ENCODE measurements around the gene MLXIPL.
"Not testable (repeated sequence)": the region's sequence is repeated elsewhere in the genome, so short reads cannot be mapped to it uniquely, and the experiment has no call there.

Gene MLXIPL

GRCh38 chr7:73623798-73624668 is at the start of gene MLXIPL:
MLXIPL (minus strand) TSS chr7:73624522; CDS start chr7:73624492, 30 bp downstream.
- no peak for DNase-seq

DNA sequence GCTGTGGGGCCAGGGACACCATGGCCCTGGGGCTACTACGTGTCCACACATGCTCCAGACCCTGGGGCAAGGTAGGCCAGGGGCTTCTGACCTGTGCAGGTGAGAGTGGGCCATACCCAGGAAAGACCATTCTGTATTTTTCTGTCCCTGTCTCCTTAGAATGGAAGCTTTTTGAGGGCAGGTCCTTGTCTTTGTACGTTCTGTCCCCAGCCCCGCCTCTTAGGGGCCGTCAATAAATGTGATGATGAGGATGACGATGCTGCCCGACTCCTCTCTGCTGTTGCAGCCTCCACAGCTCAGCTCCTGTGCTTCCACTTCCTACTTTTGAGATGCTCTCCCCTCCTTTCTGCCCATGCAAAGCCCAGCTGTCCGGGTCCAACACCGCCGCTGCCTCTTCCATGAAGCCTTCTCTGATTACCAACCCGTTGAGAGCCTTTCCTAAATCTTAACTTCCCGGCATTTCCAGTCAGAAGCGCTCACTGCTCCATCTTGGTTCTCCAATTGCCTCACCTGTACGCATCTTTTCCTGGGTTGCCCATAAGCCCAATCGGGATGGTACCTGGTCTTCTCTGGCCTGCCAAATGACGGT is 47.6 kb upstream of the MLXIPL start:
- no peak for DNase-seq

DNA sequence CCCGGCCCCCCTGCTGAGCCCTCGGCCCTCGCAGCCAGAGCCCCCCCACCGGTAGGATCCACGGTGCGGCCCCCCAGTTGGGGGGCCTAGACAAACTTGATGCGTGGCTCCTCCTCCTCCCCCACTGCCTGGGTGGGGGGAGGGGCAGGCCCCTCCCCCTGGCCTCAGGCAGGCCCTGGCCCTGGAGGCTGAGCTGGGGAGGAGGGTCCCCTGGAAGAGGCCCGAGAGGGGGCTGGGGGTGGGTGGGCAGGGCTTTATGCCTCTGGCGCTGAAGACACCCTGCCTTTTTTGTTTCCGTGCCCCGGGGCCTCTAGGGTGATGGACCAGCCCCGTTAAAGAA is 47.0 kb upstream of the MLXIPL start:
- no peak for DNase-seq

DNA sequence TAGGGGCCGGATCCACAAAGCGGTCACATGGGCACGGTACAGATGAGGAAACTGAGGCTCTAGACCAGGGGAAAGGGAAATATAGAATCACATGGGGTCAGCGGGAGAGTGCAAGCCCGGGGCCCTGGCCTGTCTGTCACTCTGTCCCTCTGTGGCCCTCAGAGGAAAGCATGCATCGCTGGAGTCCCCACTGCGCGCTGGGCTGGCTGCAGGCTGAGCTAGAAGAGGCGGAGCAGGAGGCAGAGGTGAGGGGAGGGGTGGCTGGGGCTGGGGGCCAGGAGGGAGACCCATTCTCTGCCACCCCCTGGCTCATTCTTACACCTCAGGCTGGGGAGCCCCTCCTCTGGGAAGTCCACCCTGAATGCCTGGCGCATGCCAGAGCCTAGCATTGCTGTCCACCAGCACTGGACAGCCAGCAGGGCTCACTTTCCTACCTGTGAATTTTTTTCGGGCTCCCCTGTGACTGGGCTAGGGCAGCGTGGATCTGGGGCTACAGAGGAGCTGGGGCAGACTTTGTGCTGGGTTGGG is 45.6 kb upstream of the MLXIPL start:
- DNase-seq: no peak

- DNase-seq: no peak
Observed at GRCh38 chr7:73669288-73669701, 45.0 kb upstream of the MLXIPL start.

- DNase-seq: no peak
Observed at GRCh38 chr7:73668886-73669230, 44.5 kb upstream of the MLXIPL start.

DNA sequence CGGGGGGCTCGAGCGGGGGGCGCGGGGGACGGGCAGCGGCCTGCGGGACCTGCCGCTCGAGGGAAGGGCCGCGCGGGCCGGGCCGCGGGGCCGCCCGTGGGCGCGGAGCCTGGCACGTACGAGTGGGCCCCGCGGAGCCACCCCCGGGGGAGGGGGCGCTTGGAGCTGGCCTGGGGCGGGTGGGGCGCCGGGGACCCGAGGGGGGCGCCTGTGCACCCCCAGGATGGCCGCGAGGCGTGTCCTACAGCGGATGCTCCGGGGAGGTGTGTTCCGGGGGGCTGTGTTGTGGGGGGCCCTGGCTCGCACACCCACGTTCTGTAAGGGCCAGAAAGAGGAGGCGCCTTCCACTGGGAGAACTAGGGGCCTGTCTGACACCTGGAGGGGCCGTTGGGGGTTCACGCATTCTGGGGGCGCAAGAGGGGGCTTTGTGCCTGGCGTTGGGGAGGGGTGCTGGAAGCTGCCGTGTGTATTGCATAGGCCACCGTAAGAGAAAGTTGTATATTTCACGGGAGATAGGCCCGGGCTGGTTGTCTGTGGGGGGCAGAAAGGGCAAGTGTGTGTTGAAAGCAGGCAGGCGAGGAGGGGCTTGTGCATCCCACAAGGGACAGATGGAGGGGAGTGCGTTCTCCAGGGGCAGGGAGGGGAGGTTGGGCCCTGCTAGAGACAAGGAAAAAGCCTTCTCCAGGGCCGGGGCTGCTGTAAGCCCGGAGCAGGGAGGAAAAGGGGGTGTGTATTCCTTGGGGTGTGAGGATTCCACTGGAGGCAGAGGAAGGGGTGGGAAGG is 44.0 kb upstream of the MLXIPL start:
- DNase-seq: no peak

GRCh38 chr7:73667344-73668102 is 43.2 kb upstream of the MLXIPL start, which contains the start of gene VPS37D:
VPS37D (plus strand) TSS chr7:73667831; CDS start chr7:73667959, 128 bp downstream.
- DNase-seq: peak; percentile 89

- no peak for DNase-seq
Observed at GRCh38 chr7:73663033-73663432, 38.7 kb upstream of the MLXIPL start.

- DNase-seq: not testable (repeated sequence)
Observed at GRCh38 chr7:73660594-73660993, 36.3 kb upstream of the MLXIPL start.

DNA sequence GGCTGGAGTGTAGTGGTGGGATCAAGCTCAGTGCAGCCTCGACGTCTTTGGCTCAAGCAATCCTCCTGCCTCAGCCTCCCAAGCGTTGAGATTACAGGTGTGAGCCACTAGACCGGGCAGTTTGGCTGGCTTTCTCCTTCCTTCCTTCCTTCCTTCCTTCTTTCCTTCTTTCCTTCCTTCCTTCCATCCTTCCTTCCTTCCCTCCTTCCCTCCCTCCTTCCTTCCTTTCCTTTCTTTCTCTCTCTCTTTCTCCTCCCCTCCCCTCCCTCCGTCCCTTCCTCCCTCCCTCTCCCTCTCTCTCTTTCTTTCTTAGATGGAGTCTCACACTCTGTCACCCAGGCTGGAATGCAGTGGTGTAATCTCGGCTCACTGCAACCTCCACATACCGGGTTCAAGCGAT is 35.7 kb upstream of the MLXIPL start:
- DNase-seq: no peak

- DNase-seq: not testable (repeated sequence)
Observed at GRCh38 chr7:73655309-73655708, 31.0 kb upstream of the MLXIPL start.

DNA sequence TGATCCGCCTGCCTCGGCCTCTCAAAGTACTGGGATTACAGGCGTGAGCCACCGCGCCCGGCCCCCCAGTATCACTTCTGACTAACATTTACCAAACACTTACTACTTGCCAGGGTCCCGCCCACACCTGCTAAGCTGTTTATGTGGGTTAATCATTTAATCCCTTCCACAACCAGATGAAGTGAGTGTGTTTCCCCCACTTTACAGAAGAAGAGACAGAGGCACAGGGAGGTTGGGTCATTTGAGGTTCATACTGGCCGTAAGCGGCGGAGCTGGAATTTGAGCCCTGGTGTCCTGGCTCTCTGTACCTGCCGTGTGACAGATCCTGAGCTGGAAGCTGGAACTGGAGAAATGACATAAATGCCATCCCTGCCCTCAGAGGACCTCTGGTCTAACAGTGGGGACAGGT is 28.2 kb upstream of the MLXIPL start:
- DNase-seq: no peak

DNA sequence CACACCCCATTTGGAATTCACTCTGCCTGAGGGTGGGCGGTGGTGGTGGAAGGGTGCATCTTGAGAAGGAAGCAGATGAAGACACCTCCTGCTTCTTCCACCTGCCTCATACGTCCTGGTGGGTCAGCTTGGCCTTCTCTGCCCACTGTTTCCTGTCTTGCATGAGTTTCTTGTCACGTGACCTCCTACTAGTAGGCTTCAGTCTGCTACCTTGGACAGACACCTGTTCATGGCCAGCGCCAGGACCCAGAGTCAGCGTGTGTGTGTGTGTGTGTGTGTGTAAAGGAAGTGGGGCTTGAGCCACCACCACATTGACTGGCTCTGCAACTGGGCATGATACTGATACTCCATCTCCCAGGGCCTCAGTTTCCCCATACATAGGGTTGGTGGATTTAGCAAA is 26.2 kb upstream of the MLXIPL start:
- DNase-seq: no peak

DNA sequence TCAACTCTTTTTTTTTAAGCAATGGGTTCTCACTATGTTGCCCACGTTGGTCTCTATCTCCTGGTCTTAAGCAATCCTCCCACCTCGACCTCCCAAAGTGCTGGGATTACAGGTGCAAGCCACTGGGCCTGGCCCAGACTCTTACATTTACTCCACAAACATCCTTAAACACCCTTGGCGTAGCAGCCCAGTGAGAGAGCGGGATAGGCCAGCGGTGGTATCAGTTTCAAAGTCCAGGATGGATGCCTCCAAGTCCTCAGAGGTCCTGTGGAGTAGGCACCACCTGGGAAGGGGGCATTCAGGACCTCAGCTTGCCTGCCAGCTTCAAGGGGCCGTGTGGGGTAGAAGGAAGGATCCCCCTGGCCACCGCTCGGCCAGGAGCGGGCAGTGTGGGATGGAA is 25.3 kb upstream of the MLXIPL start:
- no peak for DNase-seq

GRCh38 chr7:73648593-73649332 is 24.4 kb upstream of the MLXIPL start:
- DNase-seq: no peak

- DNase-seq: no peak
Observed at GRCh38 chr7:73647725-73648592, 23.6 kb upstream of the MLXIPL start.

DNA sequence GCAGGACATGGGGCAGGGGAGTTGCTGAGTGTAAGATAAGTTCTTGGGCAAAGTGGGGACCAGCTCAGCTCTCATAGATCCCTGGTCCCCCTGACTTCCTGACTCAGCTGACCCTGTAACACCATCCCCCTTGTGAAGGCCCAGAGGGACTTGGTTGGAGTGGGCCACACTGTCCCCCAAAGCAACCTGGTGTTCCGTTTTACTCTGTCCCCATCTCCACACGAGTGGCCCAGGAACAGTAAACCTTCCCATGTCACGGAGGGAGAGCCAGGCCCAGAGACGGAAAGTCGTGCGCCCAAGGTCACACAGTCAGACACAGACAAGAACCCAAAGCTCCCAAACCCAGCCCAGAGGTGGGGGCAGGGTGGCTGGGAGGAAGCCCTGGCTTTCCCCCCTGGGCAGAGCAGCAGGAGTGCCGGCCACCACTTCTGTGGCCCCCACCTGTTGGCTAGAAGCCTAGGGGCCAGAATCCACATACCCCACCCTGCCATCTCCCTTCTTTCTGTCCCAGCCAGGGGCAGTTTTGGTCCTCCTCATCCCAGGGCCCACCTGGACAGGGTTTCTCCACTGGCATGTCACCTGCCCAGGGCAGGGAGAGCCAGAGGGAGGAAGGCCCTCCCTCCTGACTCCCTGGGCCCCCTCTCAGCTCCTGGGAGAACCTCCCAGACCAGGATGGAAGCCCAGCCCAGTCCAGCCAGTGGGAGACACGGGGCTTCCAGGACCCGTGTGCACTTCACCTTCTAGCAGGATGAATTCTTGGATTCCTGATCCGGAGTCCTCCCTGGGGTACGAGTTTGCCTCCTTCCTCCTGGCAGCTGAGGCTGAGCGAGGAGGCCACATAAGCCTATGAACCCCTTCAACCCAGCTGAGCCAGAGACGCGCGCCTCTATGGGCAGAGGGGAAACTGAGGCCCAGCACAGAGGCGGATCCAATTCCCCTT is 22.7 kb upstream of the MLXIPL start:
- no peak for DNase-seq

DNA sequence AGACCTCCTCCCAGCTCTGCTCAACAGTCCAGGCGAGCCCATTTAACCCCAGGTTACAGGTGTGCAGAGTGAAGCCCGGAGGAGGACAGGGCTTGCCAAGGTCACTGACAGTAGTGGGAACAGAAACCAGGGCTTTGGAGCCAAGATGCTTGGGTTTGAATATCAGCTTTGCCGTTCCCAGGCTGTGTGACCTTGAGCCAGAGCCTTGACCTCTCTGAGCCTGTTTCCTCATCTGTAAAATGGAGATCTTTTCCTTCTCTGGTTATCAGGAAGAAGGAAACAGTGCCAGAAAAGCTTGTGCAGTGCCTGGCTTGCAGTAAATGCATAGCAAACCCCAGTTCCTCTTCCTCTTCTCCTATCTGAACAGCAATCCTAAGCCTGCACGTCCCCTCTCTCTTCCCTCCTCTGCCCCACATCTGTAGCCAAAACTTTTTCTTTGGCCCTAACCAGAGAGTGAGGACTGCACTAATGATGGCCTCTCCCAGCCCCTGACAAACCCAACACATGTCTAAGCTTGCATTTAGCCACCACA is 21.4 kb upstream of the MLXIPL start:
- DNase-seq: no peak
